ENCODE results near the gene CDH13. TPM values are rescaled to one million over a fixed set of nuclear protein-coding genes. Genes with fewer than 3 reads are reported as not detected.

The CDH13 gene
- total RNA-seq, 2 donors from 2014 or later: 228 to 280 TPM

DNA sequence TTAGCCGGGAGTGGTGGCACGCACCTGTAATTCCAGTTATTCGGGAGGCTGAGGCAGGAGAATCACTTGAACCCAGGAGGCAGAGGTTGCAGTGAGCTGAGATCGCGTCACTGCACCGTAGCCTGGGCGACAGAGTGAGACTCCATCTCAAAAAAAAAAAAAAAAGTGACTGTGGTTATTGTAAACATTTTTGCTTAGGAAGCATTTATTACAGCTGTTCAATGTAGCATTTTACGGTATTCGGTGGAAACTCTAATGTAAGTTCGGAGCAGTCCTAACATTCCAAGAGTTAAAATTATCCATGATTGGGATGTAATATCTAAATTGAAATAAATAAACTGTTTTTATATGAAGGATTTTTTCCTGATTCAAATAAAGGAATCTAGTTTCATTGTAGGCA is 926.2 kb downstream of the CDH13 start:
- Histone ChIP-seq H3K36me3 (peaks cover 4% of the 10 kb centered on the region), H3K4me3 (no peak overlapping the region), H3K4me1 (ENCODE audit: control insufficient read depth in 1 of 2, low read depth in 2 of 2) (no peaks in the 10 kb centered on the region), H3K27me3 (replicated peaks; ENCODE audit: insufficient read depth) (no peaks in the 10 kb centered on the region), H3K9me3 (no peaks in the 10 kb centered on the region), H3K27ac (no peak overlapping the region)
- ATAC-seq (ENCODE audit: insufficient number of reproducible peaks, low FRiP score, low read depth) (no peak), DNase-seq (ENCODE audit: low spot score) (no peak)
- TF ChIP-seq, protein P1, sequence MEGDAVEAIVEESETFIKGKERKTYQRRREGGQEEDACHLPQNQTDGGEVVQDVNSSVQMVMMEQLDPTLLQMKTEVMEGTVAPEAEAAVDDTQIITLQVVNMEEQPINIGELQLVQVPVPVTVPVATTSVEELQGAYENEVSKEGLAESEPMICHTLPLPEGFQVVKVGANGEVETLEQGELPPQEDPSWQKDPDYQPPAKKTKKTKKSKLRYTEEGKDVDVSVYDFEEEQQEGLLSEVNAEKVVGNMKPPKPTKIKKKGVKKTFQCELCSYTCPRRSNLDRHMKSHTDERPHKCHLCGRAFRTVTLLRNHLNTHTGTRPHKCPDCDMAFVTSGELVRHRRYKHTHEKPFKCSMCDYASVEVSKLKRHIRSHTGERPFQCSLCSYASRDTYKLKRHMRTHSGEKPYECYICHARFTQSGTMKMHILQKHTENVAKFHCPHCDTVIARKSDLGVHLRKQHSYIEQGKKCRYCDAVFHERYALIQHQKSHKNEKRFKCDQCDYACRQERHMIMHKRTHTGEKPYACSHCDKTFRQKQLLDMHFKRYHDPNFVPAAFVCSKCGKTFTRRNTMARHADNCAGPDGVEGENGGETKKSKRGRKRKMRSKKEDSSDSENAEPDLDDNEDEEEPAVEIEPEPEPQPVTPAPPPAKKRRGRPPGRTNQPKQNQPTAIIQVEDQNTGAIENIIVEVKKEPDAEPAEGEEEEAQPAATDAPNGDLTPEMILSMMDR (IDR thresholded peaks at IDR 0.05): no peak

DNA sequence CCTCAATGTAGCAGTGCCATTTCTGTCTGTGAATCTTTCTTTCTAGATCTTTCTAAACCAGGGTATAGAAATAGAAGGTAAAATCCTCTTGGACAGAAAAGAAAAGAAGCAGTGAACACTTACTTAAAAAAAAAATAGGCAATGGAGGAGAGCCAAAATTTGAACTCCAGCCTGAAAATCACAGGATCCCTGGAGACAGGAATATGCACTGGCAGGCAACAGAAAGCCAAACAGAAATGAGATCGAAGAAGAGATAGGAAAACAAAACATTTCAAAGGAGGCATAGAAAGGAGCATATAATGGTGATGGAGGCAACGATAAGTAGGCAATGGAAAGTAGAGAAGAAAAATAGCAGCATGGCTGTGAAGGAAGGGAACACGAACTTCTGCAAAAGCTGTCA is 927.3 kb downstream of the CDH13 start:
- Histone ChIP-seq H3K4me3 (no peak overlapping the region), H3K9me3 (no peaks in the 10 kb centered on the region)
- TF ChIP-seq, protein P1 (IDR thresholded peaks at IDR 0.05): no peak

DNA sequence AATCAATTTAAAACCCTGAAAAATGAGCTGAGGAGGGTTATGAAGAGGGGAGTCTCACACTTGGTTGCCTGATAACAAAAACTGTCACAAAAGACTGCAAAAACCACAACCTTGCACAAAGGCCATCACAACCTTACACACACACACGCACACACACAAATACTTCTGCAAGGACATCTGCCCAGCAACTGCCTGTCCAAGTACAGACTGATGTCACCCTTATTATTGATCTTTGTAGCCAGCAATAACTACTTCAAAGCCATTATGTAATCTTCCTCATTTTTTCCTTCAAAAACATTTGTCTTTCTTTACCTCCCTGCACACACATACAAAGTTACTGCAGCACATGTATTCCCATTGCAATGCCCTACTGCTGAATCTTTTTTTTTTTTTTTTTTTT is 927.8 kb downstream of the CDH13 start:
- TF ChIP-seq, protein P1 (IDR thresholded peaks at IDR 0.05): no peak
- no peak overlapping the region for H3K27ac ChIP-seq

More for the DNA sequence above, 927.3 kb downstream of the CDH13 start:
- Histone ChIP-seq H3K4me1 (ENCODE audit: control insufficient read depth in 1 of 2, low read depth in 2 of 2) (no peaks in the 10 kb centered on the region), H3K27ac (no peak overlapping the region), H3K27me3 (replicated peaks; ENCODE audit: insufficient read depth) (no peaks in the 10 kb centered on the region), H3K36me3 (peaks cover 4% of the 10 kb centered on the region)
- ATAC-seq (ENCODE audit: insufficient number of reproducible peaks, low FRiP score, low read depth) (no peak), DNase-seq (ENCODE audit: low spot score) (no peak)

DNA sequence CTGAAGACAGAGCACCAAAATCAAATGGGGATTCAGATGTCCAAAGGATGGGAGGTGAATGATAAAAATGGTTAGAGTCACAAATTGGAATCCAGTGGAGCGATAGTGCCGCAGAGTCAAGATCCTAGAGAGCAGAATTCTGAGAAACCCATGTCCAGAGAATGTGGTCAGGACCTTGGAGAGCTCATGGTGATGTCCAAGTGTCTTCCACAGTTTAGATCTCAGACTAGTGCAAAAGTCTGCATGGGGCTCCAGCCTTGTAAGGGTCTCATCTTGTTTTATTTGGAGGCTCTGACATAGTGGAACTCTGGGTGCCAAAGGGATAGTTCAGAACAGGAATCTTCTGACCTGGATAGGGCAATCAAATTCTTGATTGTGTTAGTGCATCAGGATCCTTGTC is 935.1 kb downstream of the CDH13 start:
- TF ChIP-seq, protein P1 (IDR thresholded peaks at IDR 0.05): no peak
- no peak for ATAC-seq (ENCODE audit: insufficient number of reproducible peaks, low FRiP score, low read depth)

More for the DNA sequence above, 927.8 kb downstream of the CDH13 start:
- H3K4me3 ChIP-seq: no peak overlapping the region
- H3K27me3 ChIP-seq (replicated peaks; ENCODE audit: insufficient read depth): no peaks in the 10 kb centered on the region
- H3K4me1 ChIP-seq (ENCODE audit: control insufficient read depth in 1 of 2, low read depth in 2 of 2): no peaks in the 10 kb centered on the region
- peaks cover 4% of the 10 kb centered on the region for H3K36me3 ChIP-seq
- no peaks in the 10 kb centered on the region for H3K9me3 ChIP-seq
- no peak for DNase-seq (ENCODE audit: low spot score)
- no peak for ATAC-seq (ENCODE audit: insufficient number of reproducible peaks, low FRiP score, low read depth)

DNA sequence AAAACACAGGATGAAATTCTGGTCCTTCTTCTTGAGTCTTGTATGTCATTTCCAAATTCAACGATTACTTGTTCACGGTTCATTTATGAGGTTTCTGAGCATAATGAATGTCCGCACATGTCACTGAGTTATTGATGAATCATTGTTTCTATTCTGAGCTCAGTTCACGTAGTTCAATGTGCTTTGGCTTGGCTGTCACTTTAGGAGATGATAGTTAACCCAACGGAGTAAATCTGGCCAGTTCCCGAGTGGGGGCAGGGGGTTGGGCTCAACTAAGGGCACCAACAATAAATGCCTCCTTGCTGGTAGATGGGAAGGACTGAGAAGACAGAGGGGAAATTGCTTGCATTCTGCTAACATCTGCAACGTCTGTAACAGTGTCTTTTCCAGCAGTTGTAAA is 941.6 kb downstream of the CDH13 start:
- no peak for ATAC-seq (ENCODE audit: insufficient number of reproducible peaks, low FRiP score, low read depth)
- Histone ChIP-seq H3K4me1 (ENCODE audit: control insufficient read depth in 1 of 2, low read depth in 2 of 2) (no peaks in the 10 kb centered on the region), H3K36me3 (no peaks in the 10 kb centered on the region), H3K4me3 (no peak overlapping the region), H3K9me3 (no peaks in the 10 kb centered on the region), H3K27ac (no peak overlapping the region), H3K27me3 (replicated peaks; ENCODE audit: insufficient read depth) (no peaks in the 10 kb centered on the region)
- TF ChIP-seq, protein P1 (IDR thresholded peaks at IDR 0.05): no peak
- no peak for DNase-seq (ENCODE audit: low spot score)

More for the DNA sequence above, 935.1 kb downstream of the CDH13 start:
- H3K9me3 ChIP-seq: no peaks in the 10 kb centered on the region
- no peaks in the 10 kb centered on the region for H3K4me1 ChIP-seq (ENCODE audit: control insufficient read depth in 1 of 2, low read depth in 2 of 2)
- no peak for DNase-seq (ENCODE audit: low spot score)
- no peak overlapping the region for H3K27ac ChIP-seq
- no peaks in the 10 kb centered on the region for H3K36me3 ChIP-seq
- no peak overlapping the region for H3K4me3 ChIP-seq
- no peaks in the 10 kb centered on the region for H3K27me3 ChIP-seq (replicated peaks; ENCODE audit: insufficient read depth)
